ENCODE data around the gene STX16.
"Not testable (repeated sequence)": the region's sequence is repeated elsewhere in the genome, so short reads cannot be mapped to it uniquely, and the experiment has no call there.

STX16 gene

GRCh38 chr20:58637466-58638213, 13.4 kb upstream of the STX16 start:
- no peak for DNase-seq

- no peak for DNase-seq
Measured at GRCh38 chr20:58638467-58639181, 12.5 kb upstream of the STX16 start.

- no peak for DNase-seq
Measured at GRCh38 chr20:58639182-58640146, 11.6 kb upstream of the STX16 start.

- no peak for DNase-seq
Measured at GRCh38 chr20:58640446-58640845, 10.6 kb upstream of the STX16 start.

DNA sequence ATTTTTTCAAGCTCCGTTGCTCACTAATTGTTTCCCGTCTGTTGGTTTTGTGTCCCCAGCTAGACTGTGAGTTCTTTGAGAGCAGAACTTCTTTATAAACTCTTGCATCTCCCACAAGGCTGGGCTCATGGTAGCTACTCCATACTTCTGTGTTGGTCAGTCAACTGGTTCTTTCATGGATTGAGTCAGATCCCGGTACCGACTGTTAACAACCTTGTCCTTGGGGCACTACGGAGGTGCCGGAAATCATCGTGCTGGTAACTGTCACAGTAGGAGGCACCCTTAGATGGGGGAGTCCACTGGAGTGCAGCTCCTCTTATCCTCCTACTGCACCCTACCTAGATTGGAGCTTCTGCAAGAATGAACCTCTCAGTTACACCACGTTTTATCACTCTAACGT, 8.6 kb upstream of the STX16 start:
- DNase-seq, result no peak

DNA sequence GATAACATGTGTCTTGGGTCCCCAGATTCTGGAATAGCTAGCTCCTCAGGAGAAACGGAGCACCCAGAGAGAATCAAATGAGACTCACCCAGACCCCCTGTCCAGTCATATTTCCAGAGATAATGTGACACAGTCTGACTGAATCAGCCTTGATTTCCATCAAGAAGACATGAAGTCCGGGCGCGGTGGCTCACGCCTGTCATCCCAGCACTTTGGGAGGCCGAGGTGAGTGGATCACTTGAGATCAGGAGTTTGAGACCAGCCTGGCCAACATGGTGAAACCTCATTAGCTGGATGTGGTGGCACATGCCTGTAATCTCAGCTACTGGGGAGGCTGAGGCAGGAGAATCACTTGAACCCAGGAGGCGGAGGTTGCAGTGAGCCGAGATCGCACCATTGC, 8.2 kb upstream of the STX16 start:
- not testable (repeated sequence) for DNase-seq

DNA sequence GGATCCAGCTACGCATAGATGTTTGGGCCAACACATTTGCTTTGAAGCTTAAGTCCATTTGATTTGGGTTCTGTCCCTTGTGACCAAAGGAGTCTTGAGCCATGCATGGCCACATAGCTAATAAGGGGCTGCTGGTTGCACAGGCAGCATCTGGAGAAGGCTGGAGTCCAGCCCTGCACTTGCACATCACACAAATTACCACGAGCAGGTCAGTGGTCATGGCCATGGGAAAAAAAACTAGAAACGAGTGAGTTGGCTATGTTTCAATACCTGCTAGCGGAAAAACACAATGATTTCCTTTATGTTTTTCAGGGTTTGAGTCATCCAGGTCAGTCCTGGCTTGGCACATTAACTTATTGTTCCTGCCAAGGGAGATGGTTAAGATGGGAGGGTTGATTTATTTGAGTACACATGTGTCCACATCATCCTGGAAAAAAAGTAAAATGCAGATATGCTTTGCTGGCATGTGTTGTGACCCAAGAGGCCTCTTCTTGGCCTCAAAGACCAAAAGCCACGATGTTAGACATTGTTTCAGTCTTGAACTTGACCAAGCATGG, 5.6 kb upstream of the STX16 start:
- no peak for DNase-seq

- DNase-seq, result no peak
Measured at GRCh38 chr20:58646257-58646656, 4.8 kb upstream of the STX16 start.

DNA sequence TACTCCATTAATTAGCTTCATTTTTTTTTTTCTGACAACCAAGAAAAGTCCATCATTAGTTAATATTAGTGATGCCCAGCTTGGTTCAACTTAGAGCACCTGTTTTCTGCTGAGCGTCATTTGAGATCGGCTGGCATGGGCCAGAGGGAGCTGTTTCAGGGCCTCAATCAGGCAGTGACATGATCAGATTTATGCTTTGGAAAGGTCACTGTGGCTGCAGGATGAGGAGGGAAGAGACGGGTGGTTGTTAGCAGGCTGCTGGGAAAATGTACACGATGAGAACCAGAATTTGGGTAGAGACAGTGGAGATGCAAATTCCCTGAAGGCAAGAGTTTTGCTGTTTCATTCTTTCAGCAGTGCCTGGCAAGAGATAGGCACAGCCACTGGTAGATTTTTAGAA, 4.4 kb upstream of the STX16 start:
- DNase-seq, result no peak

DNA sequence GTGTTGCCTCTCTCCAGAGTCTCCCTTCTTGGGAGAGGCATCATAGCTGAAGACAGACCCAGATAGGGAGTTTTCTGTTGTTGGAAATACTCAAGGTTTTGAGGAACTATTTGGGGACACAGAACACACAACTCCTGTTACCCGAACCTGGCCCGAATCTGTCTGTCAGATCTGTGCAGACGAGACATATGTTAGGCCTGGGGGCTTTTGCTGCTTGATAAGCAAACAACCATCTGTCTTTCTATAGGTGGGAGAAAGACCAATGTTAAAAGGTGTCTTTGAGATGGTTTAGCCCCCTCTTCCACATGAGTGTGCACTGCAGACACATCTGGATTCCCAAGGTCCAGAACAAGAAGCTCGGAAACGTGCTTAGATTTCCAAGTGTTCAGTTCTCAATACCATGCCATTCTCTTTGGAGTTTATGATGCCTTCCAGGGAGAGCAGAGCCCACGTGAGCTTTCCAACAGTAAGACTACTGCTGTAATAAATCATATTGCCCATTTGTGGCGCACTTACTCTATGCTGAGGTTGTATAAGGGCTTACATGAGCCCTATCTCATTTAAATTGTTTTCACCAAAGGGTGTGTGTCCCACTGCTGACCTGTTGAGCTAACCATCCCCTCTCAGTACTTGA, 3.8 kb upstream of the STX16 start:
- DNase-seq, result no peak

- DNase-seq, result no peak
Measured at GRCh38 chr20:58647796-58648501, 3.1 kb upstream of the STX16 start.

- DNase-seq, result not testable (repeated sequence)
Measured at GRCh38 chr20:58648502-58648825, 2.6 kb upstream of the STX16 start.

DNA sequence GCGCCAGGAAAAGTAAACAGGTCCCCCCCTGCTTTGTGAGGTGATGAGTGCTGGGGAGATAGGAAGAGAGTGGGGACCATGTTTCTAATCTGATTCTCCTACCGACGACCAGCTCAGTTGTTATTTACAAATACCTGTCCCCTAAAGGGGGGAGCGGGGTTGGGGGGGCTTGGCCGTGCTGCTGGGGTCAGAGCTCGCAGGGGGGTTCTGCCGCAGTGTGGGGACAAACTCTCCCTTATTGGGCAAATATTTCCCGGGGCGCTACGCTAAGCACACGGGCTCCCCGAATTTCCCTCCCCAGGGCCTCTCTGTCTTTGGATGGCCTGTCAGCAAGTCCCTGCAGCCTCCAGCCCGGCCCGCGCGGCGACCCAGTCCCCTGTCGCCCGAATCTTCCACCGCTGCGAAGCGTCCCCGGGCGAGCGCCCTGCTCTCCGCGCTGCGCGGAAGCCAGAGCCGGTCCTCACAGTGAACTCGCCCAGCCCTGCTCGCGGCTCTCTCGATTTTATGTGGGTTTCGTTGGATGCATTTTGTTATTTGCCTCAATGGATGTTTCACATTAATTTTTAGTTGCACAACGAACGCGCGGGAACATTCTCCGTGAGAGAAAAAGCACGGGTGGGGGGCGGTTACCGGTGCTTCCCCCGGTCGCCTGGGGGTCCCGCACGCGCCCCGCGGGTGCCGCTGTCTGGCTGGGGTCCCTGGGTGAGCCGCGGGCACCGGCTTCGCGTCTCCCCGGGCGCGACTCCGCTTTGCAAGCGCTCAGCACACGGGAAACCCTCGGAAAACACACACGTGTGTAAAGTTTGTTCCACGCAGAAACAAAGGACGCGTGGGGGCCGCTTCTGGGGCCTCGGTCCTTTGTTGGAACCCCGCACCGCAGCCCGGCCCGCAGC, 1.5 kb upstream of the STX16 start:
- no peak for DNase-seq

DNA sequence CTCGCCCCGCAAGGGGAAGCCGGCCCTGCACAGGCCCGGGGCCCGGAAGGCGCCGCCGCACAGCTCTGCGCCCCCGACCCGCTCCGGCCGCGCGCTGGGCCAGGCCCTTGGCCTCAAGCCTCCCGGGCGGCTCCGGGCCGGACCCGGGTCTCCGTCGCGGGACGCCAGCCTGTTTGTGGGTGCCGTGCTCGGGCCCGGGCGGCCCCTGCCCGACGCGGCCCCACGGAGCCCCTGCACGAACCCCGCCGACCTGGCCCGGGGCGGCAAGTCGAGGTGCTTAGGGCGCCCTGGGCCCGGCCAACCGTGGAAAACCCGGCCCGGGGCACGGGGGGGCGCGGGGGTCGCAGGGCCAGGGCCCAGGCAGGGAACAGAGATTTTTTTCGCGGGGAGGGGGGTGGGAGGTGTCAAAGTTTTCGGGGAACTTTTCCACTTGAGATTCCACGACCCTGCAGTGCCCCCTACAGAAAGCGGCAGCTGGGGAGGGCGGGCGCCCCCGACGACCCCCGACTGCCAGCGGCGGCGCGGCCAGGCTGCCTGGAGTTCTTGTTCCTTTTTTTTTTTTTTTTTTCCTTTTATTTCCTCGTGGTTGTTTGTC, 805 bp upstream of the STX16 start:
- DNase-seq, result no peak

GRCh38 chr20:58651559-58651945, 469 bp downstream of the STX16 start:
- DNase-seq, result no peak

GRCh38 chr20:58651946-58652605, 993 bp downstream of the STX16 start:
- DNase-seq, result peak; percentile 54

DNA sequence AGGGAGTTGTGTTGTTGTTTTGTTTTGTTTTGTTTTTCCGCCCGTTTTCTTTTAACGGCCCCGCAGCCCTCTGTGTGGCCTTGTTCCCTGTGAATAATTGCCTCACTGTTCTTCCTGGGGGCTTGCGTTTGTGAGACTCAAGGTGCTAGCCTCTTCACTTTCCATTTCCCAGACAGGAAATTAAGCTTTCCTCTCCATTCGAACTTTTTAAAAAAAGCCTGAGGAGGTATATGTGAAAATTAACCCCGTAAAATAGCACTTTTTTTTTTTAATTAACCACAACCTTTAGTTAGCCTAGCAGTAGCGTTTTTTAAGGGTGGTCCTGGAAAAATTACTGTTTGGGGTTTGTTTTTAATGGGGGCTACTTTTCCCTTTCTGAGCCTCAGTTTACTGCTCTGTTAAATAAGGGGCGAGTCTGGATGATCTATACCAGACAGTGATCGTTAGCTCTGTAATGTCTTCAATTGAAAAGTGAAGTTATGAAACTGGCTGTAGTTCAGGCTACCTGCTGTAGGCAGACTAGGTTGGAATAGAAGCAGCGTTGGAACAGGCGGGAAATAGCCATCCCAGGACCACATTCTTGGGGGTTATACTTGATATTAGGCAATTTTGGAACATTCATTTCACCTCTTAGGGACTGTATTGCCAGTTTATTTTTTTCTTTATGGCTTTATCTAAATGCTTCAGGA, 1.7 kb downstream of the STX16 start:
- DNase-seq, result no peak

GRCh38 chr20:58654337-58654736, 3.3 kb downstream of the STX16 start:
- no peak for DNase-seq

- DNase-seq, result no peak
Measured at GRCh38 chr20:58655328-58656107, 4.4 kb downstream of the STX16 start.
